ENCODE results near the gene TMEM212.

- no peak for TF ChIP-seq CTCF (conservative IDR thresholded peaks at IDR 0.05)
- no peak for TF ChIP-seq ZFX (IDR thresholded peaks at IDR 0.05)
Measured at GRCh38 chr3:171842864-171843518, at the start of gene TMEM212.

All from C4-2B (cell line).